ENCODE results near the gene MOSPD3.

MOSPD3 gene

DNA sequence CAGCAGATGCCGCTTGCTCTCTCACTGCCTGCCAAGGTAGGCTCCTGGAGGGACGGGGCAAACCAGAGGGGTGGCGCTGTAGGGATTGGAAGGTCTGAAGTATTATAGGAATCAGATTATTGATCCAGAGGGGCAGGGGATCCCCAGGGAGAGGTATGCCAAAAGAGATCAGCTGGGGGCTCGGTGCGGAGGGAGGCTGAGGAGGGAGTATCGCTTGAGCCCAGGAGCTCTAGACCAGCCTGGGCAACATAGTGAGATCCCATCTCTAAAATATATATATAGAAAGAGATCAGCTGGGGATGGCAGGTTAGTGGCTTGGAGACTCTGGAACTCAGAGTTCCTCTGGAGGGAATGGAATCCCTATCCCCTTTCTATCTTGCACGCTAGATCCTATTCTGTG, 17.2 kb upstream of the MOSPD3 start:
- no peak for DNase-seq

DNA sequence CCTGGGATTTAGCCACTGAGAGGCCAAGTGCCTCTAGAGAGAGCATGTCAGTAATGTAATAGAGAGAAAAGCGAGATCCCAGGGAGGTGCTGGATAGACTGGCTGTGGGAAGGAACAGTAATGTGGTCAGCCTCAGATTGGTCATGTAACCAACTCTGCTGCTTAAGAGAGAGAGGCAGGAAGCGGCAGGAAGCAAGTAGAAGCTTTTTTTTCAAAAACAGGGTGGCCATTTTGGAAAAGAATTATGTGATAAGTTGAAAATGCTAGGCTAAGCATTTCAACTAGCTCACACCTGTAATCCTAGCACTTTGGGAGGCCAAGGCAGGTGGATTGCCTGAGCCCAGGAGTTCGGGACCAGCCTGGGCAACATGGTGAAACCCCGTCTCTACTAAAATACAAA, 13.9 kb upstream of the MOSPD3 start:
- no peak for DNase-seq

- DNase-seq: no peak
Measured at GRCh38 chr7:100599911-100600729, 12.2 kb upstream of the MOSPD3 start.

GRCh38 chr7:100600730-100601038, 11.7 kb upstream of the MOSPD3 start:
- no peak for DNase-seq

- no peak for DNase-seq
Measured at GRCh38 chr7:100602889-100603725, 9.2 kb upstream of the MOSPD3 start.

DNA sequence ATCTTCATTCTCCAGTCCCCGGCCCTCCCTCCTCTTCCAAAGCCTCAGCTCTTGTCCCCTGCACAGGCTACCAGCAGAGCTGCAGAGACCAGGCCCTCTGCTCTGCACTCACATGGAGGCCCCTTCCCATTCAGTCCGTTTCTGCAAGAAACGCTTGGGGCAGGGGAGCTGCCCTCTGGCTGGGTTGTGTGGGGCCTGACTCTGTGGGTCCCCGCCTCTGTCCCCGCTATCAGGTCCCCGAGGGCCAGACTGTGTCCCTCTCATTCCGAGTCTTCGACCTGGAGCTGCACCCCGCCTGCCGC, 8.7 kb upstream of the MOSPD3 start:
- peak in 1 of 2 experiments; percentile 52 for DNase-seq

DNA sequence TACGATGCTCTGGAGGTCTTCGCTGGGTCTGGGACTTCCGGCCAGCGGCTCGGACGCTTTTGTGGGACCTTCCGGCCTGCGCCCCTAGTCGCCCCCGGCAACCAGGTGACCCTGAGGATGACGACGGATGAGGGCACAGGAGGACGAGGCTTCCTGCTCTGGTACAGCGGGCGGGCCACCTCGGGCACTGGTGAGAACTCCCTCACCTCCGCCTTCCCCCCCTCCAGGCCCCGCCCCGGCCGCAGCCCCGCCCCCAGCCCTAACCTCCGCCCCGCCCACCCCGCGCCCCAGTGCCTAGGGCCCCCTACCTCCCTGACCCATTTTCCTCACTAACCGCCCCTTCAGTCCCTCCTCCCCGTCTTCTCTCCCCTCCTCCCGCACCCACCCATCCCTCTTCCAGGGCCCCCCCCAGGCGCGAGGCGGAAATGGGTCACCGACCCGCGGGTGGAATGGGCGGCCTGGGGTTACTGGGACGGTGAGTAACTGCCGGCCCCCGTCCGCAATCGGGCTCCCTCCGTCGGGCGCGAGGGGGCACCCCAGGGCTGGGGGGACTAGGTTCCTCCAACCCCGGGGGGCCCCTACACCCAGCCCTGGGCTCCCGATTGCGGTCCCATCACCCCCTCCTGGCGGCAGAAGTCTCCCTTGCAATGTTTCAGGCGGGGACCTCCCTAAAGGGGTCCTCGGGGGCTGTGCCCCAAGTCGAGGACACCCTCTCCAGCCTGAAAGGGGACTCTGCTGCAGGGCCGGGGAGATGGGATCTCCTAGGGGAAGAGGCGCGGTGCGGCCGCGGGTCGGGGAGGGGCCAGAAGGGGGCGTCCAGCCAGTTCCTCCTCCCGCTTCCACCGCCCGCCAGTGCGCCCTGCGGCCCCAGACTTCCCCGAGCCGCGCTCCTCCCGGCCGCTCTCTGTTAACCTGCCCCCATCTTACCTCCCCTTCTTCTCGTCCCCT, 8.0 kb upstream of the MOSPD3 start:
- DNase-seq: peak; percentile 85 to 86

DNA sequence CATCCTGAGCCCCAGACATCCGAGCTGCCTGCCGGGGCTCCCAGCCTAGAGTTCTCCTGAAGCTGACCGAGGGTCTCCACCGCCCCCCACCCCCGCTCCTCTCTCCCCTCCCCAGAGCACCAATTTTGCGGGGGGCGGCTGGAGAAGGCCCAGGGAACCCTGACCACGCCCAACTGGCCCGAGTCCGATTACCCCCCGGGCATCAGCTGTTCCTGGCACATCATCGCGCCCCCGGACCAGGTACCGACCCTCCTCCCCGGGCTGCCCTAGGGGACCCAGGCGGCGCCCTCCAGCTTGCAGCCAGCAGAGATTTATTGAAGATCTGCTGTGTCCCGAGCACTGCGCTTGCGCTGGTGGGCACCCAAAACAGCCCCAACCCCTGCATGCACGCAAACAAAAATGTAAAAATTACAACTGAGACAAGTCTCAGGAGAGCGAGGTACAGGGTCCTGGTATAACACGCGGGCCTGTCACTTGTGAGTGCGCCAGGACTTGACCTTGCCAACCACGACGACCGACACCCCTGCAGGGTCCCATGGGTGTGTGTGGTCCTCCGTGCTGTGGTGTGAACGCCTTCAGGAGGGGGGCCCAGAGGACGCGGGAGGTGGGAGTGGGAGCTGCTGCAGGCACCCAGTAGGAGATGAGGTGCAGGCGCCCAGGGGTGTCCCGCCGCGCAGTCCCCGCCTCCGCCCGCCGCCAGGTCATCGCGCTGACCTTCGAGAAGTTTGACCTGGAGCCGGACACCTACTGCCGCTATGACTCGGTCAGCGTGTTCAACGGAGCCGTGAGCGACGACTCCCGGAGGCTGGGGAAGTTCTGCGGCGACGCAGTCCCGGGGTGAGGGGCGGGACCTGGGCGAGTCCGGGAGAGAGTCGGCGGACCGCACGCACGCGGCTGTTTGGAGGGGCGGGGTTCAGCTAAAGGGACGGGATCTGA, 7.1 kb upstream of the MOSPD3 start:
- DNase-seq: peak in 1 of 2 experiments; percentile 40

DNA sequence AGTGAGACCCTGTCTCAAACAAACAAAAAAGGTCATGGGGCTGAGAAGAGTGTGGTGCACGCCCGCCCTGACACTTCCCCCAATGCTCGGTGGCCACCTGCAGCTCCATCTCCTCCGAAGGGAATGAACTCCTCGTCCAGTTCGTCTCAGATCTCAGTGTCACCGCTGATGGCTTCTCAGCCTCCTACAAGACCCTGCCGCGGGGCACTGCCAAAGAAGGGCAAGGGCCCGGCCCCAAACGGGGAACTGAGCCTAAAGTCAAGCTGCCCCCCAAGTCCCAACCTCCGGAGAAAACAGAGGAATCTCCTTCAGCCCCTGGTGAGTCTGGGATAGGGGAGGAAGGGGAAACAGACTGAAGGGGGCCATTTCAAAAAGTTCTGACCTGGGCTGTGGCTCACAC, 6.0 kb upstream of the MOSPD3 start:
- no peak for DNase-seq

- no peak for DNase-seq
Measured at GRCh38 chr7:100607111-100607510, 5.2 kb upstream of the MOSPD3 start.

DNA sequence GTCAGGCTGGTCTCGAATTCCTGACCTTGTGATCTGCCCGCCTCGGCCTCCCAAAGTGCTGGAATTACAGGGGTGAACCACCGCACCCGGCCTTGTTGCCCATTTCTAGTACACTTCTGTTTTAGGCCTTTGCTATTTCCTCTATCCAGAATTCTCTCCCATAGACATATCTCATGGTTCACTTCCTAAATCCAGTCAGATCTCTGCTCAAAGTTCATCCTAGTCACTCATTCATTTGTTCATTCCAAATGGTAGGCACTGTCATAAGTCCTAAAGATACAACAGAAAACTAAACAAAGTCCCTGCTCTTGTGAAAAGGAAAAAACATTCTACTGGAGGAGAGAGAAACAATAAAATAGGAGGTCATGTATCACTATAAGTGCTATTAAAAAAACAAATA, 2.4 kb upstream of the MOSPD3 start:
- no peak for DNase-seq

- DNase-seq: no peak
Measured at GRCh38 chr7:100612730-100613390, 520 bp downstream of the MOSPD3 start.

GRCh38 chr7:100613412-100614175, 1.3 kb downstream of the MOSPD3 start:
- no peak for DNase-seq

DNA sequence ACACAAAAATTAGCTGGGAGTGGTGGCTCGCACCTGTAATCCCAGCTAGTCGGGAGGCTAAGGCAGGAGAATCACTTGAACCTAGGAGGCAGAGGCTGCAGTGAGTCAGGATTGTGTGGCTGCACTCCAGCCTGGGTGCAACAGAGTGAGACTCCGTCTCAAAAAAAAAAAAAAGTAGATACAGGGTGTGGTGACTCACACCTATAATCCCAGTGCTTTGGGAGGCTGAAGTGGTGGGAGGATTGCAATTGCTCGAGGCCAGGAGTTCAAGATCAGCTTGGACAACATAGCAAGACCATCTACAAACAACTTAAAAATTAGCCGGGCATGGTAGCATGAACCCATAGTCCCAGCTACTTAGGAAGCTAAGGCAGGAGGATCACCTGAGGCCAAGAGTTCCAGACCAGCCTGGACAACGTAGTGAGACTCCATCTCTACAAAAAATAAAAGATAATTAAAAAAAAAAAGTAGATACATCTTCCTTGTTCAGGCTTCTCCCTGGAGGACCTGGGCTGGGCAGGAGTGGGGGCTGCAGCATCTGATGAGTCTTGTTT, 2.0 kb downstream of the MOSPD3 start:
- no peak for DNase-seq

DNA sequence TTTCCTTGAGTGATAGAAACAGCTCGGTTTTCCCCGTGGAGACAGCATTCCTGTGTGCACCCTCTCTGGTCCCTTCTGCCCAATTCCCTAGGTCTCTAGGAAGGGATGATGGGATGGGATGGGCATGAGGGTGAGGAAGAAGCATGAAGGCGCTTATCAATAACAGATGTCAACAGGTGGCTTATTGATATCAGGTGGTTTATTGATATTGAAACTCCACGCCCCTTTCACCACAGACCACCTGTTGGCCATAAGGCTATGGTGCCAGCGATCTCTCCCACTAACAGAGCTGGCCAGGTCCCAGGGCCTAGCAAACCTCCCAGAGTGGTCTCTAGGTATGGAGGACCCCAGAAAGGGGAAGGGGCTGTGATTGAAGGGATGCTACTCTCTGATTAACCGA, 7.9 kb downstream of the MOSPD3 start:
- DNase-seq: no peak

DNA sequence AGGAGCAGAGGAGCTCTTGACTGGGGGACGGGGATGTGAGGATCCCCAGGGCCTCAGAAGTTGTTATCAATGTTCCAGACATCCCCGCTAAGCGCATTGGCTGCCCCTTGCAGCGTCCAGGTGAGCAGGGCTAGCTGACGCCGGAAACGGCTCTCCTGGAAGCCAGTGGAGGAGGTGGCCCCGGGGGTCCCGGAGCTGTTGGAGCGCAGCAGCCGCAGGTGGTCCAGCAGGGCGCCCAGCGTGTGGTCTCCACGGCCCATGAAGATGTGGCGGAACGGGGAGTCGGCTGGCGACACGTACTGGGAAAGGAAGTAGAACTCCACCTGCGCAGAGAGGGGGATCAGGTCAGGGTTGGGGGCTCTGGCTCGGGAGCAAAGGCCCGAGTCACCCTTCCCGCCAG, 8.5 kb downstream of the MOSPD3 start:
- DNase-seq: no peak

- DNase-seq: no peak
Measured at GRCh38 chr7:100621554-100621953, 9.2 kb downstream of the MOSPD3 start.

DNA sequence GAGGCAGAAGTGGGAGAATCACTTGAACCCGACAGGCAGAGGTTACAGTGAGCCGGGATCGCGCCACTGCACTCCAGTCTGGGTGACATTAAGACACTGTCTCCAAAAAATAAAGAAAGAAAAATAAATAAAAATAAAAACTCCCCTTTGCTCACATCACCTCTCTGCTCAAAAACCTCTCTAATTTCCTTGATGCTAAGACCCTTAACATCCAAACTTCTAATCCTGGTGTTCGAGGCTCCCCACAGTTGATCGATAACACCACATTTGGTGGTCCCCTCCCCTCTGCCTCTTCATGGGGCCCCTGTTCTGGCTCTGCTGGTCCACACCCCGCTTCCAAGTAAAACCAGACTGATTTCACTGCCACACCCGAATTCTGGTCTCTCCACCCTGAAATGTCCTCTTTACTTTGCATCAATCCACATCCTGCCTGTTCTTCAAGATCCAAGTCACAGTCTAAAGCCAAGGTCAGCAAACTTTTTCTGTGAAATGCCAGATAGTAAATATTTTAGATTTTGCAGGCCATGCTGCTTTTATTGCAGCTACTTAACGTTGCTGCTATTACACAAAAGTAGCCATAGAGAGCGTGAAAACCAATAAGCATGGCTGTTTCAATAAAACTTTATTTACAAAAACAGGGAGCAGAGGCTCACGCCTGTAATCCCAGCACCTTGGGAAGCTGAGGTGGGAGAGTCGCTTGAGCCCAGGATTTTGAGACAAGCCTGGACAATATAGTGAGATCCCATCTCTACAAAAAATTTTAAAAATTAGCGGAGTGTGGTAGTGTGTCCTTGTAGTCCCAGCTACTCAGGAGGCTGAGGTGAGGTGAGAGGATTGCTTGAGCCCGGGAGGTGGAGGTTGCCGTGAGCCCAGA, 11.8 kb downstream of the MOSPD3 start:
- no peak for DNase-seq

GRCh38 chr7:100626055-100626454, 13.7 kb downstream of the MOSPD3 start:
- DNase-seq: no peak

Measured in NCI-H1930 (cell line).